Measurements from ENCODE around the gene SH2D5.

SH2D5 gene

DNA sequence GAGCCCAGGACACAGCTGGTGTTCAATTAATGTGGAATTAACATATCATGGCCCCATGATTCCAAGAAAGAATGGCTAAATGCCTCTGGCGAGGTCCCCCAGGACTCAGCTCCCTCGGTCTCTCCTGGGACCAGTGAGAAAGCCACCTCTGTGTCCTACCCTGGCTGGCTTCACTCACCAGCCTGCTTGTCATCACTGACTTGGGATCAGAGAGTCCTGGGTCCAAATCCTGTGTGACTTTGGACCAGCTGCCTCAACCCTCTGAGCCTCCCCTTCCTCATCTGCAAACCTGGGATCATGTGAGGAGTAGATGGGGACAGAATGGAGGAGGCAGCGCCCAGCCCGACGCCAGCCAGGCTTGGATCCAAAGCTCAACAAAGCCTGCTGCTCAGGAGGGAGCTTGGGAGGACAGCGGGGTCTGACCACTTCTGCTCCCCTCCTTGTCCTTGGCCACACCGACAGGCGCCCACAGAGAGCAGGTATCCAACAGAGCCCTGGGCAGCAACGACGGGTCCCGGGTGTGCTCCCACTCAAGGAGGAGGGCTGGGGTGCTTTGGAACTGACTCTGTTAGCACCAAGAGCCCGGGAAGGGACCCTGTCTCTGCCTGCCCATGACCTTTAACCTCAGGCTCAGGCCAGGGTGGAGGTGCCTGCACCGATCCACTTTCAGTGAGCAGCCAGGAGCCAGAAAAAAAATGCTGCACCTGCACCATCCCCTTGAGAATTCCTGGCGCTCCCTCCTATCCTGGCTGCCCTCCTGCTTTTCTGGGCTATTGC is 3.2 kb downstream of the SH2D5 start:
- Histone ChIP-seq H3K79me2 (no peaks in the 10 kb centered on the region), H3K36me3 (ENCODE audit: control insufficient read depth, insufficient read depth, low read length) (no peaks in the 10 kb centered on the region), H3K4me3 (ENCODE audit: low read depth, low read length) (no peak overlapping the region), H3K9me3 (ENCODE audit: control insufficient read depth, low read length) (no peaks in the 10 kb centered on the region), H3K27me3 (ENCODE audit: control insufficient read depth, insufficient read depth, low read length) (no peaks in the 10 kb centered on the region), H3K9ac (no peak overlapping the region), H3K27ac (no peak overlapping the region), H2AFZ (no peak overlapping the region), H3K4me2 (ENCODE audit: low read length) (no peak overlapping the region), H3K4me1 (no peaks in the 10 kb centered on the region)
- TF ChIP-seq, protein P1, sequence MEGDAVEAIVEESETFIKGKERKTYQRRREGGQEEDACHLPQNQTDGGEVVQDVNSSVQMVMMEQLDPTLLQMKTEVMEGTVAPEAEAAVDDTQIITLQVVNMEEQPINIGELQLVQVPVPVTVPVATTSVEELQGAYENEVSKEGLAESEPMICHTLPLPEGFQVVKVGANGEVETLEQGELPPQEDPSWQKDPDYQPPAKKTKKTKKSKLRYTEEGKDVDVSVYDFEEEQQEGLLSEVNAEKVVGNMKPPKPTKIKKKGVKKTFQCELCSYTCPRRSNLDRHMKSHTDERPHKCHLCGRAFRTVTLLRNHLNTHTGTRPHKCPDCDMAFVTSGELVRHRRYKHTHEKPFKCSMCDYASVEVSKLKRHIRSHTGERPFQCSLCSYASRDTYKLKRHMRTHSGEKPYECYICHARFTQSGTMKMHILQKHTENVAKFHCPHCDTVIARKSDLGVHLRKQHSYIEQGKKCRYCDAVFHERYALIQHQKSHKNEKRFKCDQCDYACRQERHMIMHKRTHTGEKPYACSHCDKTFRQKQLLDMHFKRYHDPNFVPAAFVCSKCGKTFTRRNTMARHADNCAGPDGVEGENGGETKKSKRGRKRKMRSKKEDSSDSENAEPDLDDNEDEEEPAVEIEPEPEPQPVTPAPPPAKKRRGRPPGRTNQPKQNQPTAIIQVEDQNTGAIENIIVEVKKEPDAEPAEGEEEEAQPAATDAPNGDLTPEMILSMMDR (IDR thresholded peaks at IDR 0.05), result no peak

DNA sequence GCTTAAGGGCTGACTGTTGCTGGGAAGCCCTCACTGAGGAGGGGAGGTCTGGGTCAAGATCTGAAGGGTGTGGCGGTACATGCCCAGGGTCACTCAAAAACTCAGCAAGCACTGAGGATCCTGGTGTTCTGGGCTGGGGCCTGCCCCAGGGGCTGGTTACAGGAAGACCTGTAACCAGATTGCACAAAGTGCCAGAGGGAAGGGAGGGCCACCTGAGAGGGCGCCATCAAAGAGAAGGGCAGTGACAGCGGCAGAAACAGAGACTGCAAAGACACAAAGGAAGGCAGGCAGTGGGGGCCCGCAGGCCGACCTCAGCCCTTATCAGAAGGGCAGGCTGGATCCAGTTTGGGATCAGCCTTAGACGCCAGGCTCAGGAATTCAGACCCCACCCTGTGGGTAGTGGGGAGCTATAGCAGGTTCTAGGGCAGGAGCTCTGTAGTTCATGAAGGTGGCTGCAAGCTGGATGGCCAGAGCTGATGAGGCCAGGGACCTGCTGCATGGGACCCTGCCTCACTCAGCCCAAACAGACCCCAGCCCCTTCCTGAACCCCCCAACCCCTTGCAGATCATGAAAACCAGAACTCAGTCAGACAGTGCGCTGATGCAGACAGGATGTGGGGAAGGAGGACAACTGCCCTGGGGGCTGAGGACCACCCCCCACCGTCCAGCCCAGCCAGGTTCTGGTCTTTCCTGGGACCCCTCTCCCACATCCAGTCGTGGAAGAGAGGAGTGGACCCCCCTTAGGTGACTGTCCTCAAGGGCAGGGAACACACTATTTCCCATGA is 3.9 kb downstream of the SH2D5 start:
- H3K36me3 ChIP-seq (ENCODE audit: control insufficient read depth, insufficient read depth, low read length), result no peaks in the 10 kb centered on the region
- no peak overlapping the region for H3K4me3 ChIP-seq (ENCODE audit: low read depth, low read length)
- H3K79me2 ChIP-seq, result no peaks in the 10 kb centered on the region
- H3K4me2 ChIP-seq (ENCODE audit: low read length), result no peak overlapping the region
- no peaks in the 10 kb centered on the region for H3K4me1 ChIP-seq
- no peaks in the 10 kb centered on the region for H3K27me3 ChIP-seq (ENCODE audit: control insufficient read depth, insufficient read depth, low read length)
- H3K27ac ChIP-seq, result no peak overlapping the region
- TF ChIP-seq, protein P1 (IDR thresholded peaks at IDR 0.05), result no peak
- H2AFZ ChIP-seq, result no peak overlapping the region
- no peaks in the 10 kb centered on the region for H3K9me3 ChIP-seq (ENCODE audit: control insufficient read depth, low read length)
- no peak overlapping the region for H3K9ac ChIP-seq

DNA sequence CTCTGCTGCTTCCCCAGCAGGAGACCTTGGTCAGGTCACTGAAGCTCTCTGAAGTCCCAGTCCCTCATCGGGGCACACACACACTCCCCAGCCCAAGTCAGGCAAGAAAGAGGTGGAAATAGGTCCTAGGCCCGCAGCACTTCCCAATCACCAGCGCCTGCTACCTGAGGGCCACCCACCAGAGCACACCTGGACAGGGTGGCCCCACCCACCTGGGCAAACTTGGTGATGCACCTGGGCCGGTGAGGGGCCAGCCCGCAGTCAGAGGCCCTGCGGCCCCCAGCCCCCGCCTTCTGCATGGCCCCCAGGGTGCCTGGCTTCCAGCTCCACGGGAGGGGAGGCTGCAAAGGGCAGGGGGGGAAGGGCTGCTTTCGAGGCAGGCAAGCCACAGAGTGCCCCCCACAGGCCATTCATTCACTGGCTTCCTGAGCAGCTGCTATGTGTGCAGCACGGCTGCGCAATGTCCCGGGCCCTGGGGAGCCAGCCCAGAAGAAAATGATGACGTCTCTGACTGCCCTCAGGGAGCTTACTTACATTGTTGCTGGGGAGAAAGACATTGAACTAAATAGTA is 4.7 kb downstream of the SH2D5 start:
- Histone ChIP-seq H3K4me1 (no peaks in the 10 kb centered on the region), H3K27ac (no peak overlapping the region), H3K79me2 (no peaks in the 10 kb centered on the region), H3K9ac (no peak overlapping the region), H3K36me3 (ENCODE audit: control insufficient read depth, insufficient read depth, low read length) (no peaks in the 10 kb centered on the region), H3K4me3 (ENCODE audit: low read depth, low read length) (no peak overlapping the region), H3K4me2 (ENCODE audit: low read length) (no peak overlapping the region), H3K9me3 (ENCODE audit: control insufficient read depth, low read length) (no peaks in the 10 kb centered on the region), H3K27me3 (ENCODE audit: control insufficient read depth, insufficient read depth, low read length) (no peaks in the 10 kb centered on the region), H2AFZ (no peak overlapping the region)
- TF ChIP-seq, protein P1 (IDR thresholded peaks at IDR 0.05), result no peak

DNA sequence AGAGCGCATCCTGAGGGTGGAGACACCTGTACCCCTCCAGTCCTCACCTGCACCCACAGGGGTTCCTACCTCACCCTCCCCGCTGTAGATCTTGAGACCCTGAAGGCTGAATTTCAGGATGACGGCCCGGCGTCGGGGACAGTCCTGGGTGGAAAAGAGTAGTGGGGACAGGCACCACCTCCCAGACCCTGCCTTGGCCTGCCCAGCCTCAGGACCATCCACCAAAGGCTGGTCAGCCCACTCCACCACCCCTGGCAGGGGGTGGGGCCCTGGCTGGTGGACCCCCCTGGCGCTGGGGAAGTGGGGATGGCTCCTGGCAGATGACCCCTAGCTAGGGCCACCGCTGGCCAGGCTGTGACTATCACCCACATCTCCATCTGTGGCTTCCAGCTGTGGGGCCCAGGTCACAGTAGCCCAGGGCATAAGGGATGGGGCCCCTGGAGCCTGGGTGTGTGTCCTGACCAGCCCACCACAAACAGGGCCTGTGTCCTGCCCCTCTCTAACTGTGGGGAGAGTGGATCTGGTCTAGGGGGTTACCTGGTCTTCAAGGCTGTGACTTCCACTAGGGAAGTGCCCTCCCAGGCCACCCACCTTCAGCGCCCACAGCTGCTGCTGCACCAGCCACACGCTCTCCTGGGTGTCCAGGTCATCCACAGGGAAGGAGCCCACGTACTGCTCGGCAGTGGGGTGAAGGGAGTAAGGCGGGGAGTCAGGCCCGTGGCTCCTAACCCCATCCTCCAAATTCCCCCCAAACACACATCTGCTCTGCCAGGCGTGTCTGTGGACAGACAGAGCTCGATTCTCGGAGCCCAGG is 5.4 kb downstream of the SH2D5 start:
- no peaks in the 10 kb centered on the region for H3K27me3 ChIP-seq (ENCODE audit: control insufficient read depth, insufficient read depth, low read length)
- no peaks in the 10 kb centered on the region for H3K9me3 ChIP-seq (ENCODE audit: control insufficient read depth, low read length)
- no peak overlapping the region for H3K4me3 ChIP-seq (ENCODE audit: low read depth, low read length)
- H3K36me3 ChIP-seq (ENCODE audit: control insufficient read depth, insufficient read depth, low read length), result no peaks in the 10 kb centered on the region
- no peak overlapping the region for H3K4me2 ChIP-seq (ENCODE audit: low read length)
- no peaks in the 10 kb centered on the region for H3K79me2 ChIP-seq
- H3K9ac ChIP-seq, result no peak overlapping the region
- no peaks in the 10 kb centered on the region for H3K4me1 ChIP-seq
- no peak overlapping the region for H3K27ac ChIP-seq
- H2AFZ ChIP-seq, result no peak overlapping the region
- TF ChIP-seq, protein P1 (IDR thresholded peaks at IDR 0.05), result no peak

Data from parathyroid adenoma (tissue), 2 donors.